Mesothelial cell of epicardium (in vitro differentiated cells): ENCODE results near the gene ALDH3A1. TPM values are rescaled to one million over a fixed set of nuclear protein-coding genes. Genes with fewer than 3 reads are reported as not detected.

Source experiments
- DNase-seq, 2 experiments: peaks; one replicate each; pipeline ENCODE4 v3.0.0; 2021; ENCODE audit warnings: low spot score in 2 of 2; ENCODE audit not compliant: unreplicated experiment in 2 of 2
- H3K27ac Mint-ChIP-seq: 2 replicates; pipeline ENCODE4 v1.8.0; 2021; ENCODE audit warnings: mixed read lengths
- H3K27me3 Mint-ChIP-seq: 2 replicates; pipeline ENCODE4 v1.8.0; 2021; ENCODE audit warnings: low read depth, mixed read lengths
- H3K36me3 Mint-ChIP-seq: 2 replicates; pipeline ENCODE4 v1.8.0; 2021; ENCODE audit warnings: mixed read lengths
- H3K4me1 Mint-ChIP-seq: 2 replicates; pipeline ENCODE4 v1.8.0; 2021; ENCODE audit warnings: mixed read lengths
- H3K4me3 Mint-ChIP-seq: 2 replicates; pipeline ENCODE4 v1.8.0; 2021; ENCODE audit warnings: mild to moderate bottlenecking, moderate library complexity, mixed read lengths
- H3K9me3 Mint-ChIP-seq: 2 replicates; pipeline ENCODE4 v1.8.0; 2021; ENCODE audit warnings: mixed read lengths
- total RNA-seq: library from RNA; stranded (reverse); gene quantifications from 3 replicates; pipeline ENCODE4 v1.2.1, GENCODE V29; 2021
- TF ChIP-seq, protein P1 (sequence below): fragments of 200-600 bp; sonication (generic); IDR thresholded peaks from one replicate; pipeline ENCODE4 v1.5.0; 2021; ENCODE audit warnings: antibody characterized with exemption; ENCODE audit not compliant: unreplicated experiment

ALDH3A1 gene
- total RNA-seq, 1 donor from 2014 or later = 0.69 TPM

DNA sequence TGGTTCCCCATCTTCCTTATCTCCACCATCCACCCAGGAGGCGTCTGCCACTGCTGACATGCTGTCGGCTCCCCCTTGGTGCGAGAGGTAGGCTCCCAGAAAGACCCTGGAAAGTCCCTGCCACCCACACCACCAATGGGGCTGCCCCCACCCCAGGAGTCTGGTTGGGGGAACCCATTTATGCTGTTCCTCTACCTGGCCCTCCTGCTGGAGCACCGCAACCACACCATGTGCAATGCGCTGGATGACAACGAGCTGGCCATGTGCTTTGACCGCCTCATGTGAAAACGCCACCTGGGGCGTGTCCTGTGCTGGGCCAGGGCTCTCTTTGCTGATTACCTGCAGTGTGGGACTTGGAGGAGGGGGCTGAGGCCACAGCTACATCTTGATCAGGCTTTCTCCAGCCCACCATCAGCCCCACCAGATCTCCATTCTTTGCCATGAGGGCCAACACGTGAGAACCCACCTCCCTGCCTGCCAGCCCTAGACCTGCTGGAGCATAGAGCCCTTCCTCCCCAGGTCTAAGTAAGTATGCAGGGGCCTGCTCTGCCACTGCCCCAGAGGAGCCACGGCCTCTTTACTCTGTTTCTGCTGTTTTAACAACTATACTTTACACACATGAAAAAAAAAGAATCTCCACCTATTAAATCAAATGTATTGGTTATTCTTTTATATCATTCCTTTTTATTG lies 7.9 kb upstream of the ALDH3A1 start:
- Mint-ChIP-seq H3K4me1 (peaks cover 5% of the 10 kb centered on the region), H3K9me3 (no peaks in the 10 kb centered on the region), H3K4me3 (no peak overlapping the region), H3K36me3 (no peaks in the 10 kb centered on the region), H3K27ac (no peak overlapping the region), H3K27me3 (peaks cover 2% of the 10 kb centered on the region)
- TF ChIP-seq, protein P1, sequence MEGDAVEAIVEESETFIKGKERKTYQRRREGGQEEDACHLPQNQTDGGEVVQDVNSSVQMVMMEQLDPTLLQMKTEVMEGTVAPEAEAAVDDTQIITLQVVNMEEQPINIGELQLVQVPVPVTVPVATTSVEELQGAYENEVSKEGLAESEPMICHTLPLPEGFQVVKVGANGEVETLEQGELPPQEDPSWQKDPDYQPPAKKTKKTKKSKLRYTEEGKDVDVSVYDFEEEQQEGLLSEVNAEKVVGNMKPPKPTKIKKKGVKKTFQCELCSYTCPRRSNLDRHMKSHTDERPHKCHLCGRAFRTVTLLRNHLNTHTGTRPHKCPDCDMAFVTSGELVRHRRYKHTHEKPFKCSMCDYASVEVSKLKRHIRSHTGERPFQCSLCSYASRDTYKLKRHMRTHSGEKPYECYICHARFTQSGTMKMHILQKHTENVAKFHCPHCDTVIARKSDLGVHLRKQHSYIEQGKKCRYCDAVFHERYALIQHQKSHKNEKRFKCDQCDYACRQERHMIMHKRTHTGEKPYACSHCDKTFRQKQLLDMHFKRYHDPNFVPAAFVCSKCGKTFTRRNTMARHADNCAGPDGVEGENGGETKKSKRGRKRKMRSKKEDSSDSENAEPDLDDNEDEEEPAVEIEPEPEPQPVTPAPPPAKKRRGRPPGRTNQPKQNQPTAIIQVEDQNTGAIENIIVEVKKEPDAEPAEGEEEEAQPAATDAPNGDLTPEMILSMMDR = no peak
- DNase-seq = no peak

DNA sequence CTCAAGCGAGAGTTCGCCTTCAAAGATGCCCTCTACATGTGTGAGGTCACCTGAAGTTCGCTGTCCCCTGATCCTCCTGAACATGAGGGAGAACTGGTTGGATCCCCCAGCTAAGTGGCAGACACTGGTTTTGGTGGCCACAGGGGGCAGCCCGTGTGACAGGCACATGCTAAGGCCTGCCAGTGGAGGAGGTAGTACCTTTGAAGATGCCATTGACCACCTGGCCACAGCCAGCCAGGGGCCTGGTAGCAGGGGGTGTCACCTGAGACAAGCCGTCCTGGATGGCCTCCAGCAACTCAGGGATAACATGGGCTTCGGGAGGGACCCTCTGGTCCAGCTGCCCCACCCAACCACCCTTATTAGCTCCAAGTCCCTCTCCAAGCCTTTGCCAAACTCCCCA lies 7.3 kb upstream of the ALDH3A1 start:
- H3K4me3 Mint-ChIP-seq = no peak overlapping the region
- TF ChIP-seq, protein P1 = no peak
- H3K27ac Mint-ChIP-seq = no peak overlapping the region
- no peak for DNase-seq
- H3K9me3 Mint-ChIP-seq = no peaks in the 10 kb centered on the region
- H3K4me1 Mint-ChIP-seq = peaks cover 5% of the 10 kb centered on the region
- H3K36me3 Mint-ChIP-seq = no peaks in the 10 kb centered on the region
- peaks cover 2% of the 10 kb centered on the region for H3K27me3 Mint-ChIP-seq

GRCh38 chr17:19753661-19754463 lies 5.8 kb upstream of the ALDH3A1 start:
- Mint-ChIP-seq H3K4me3 (no peak overlapping the region), H3K27me3 (no peaks in the 10 kb centered on the region), H3K9me3 (no peaks in the 10 kb centered on the region), H3K36me3 (no peaks in the 10 kb centered on the region), H3K4me1 (peaks cover 5% of the 10 kb centered on the region), H3K27ac (no peak overlapping the region)
- TF ChIP-seq, protein P1 = no peak
- DNase-seq = no peak

GRCh38 chr17:19753051-19753509 lies 5.0 kb upstream of the ALDH3A1 start:
- Mint-ChIP-seq H3K36me3 (no peaks in the 10 kb centered on the region), H3K27me3 (no peaks in the 10 kb centered on the region), H3K9me3 (no peaks in the 10 kb centered on the region), H3K27ac (no peak overlapping the region), H3K4me1 (peaks cover 5% of the 10 kb centered on the region), H3K4me3 (no peak overlapping the region)
- DNase-seq = no peak
- TF ChIP-seq, protein P1 = no peak

DNA sequence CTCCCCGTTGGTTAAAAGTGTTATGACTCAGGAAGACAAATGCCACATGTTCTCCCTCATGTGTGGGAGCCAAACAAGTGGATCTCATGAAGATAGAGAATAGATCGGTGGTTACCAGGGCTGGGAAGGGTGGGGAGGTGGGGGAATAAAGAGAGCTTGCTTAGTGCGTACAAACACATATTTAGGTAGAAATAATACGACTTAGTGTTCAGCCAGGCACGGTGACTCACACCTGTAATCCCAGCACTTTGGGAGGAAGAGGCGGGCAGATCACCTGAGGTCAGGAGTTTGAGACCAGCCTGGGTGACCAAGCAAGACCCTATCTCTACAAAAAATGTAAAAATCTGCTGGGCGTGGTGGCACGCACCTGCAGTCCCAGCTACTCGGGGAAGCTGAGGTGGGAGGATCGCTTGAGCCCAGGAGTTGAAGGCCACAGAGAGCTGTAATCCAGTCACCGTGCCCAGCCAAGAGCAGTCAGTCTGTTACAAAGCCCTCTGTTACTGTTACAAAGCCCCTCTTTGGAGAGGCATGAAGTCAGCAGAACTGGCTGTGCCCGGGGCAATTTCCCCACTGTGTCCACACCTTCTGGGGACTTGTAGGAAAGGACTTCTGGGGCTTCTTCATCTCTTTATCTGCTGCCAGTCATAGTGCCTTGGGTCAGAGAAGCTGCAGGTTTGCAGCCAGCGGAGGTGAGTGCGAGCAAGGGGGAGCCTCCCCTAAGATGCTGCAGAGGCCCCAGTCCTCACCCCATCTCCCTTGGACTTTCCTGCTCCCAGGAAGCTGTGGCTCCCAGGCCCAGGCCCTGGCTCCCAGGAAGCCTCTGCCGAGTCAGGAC lies 4.3 kb upstream of the ALDH3A1 start:
- Mint-ChIP-seq H3K4me3 (no peak overlapping the region), H3K36me3 (no peaks in the 10 kb centered on the region), H3K4me1 (peaks cover 5% of the 10 kb centered on the region), H3K27me3 (no peaks in the 10 kb centered on the region), H3K9me3 (no peaks in the 10 kb centered on the region), H3K27ac (no peak overlapping the region)
- DNase-seq = no peak
- TF ChIP-seq, protein P1 = no peak
